AG04450 (cell line): ENCODE data around the gene SPEG. TPM values are rescaled to one million over a fixed set of nuclear protein-coding genes. Genes with fewer than 3 reads are reported as not detected.

Source experiments
- CTCF ChIA-PET: fragments of 300-600, 350-600 bp; formaldehyde crosslinking; extraction: SDS; loops from one replicate; lab custom pipeline; 2022; ENCODE audit warnings: antibody characterized with exemption, inconsistent platforms; lab: Charles Lee
- POLR2A ChIA-PET: fragments of 350-600 bp; formaldehyde crosslinking; extraction: SDS; loops from one replicate; lab custom pipeline; 2021; ENCODE audit warnings: antibody characterized with exemption, inconsistent platforms; lab: Yijun Ruan, JAX
- DNase-seq: peaks from one replicate; pipeline ENCODE4 v3.0.0-alpha.2; 2011; ENCODE audit warnings: low read depth, low spot score
- H3K27ac ChIP-seq: one replicate; pipeline ENCODE4 v1.5.1; 2012; ENCODE audit warnings: low read depth, low read length, control low read depth
- H3K27me3 ChIP-seq: one replicate; pipeline ENCODE4 v1.6.0; 2012; ENCODE audit warnings: low read length; ENCODE audit not compliant: control insufficient read depth, insufficient read depth
- H3K4me3 ChIP-seq: 2 replicates; pipeline ENCODE4 v1.5.1; 2011; ENCODE audit warnings: mild to moderate bottlenecking, low read depth, low read length, control low read depth
- H3K9me3 ChIP-seq: 2 replicates; pipeline ENCODE4 v1.5.1; 2012; ENCODE audit warnings: low read length; ENCODE audit not compliant: control insufficient read depth, insufficient read depth
- CTCF ChIP-seq: IDR thresholded peaks from 2 replicates; pipeline ENCODE4 v1.5.1; 2011; ENCODE audit warnings: low read depth, low read length, control low read depth, inconsistent platforms
- polyA plus RNA-seq: library from polyadenylated mRNA; depleted of rRNA; stranded (reverse); fragments of >200 nt; gene quantifications from 2 replicates; pipeline ENCODE4 v1.2.3, GENCODE V29; 2011

SPEG gene
- polyA plus RNA-seq, 1 experiment = 28.0 TPM

GRCh38 chr2:219491278-219491963 is 56.8 kb downstream of the SPEG start:
- Histone ChIP-seq H3K27ac (no peak overlapping the region), H3K27me3 (peaks cover 3% of the 10 kb centered on the region), H3K9me3 (no peaks in the 10 kb centered on the region; the same call in 1 of the 2 replicates), H3K4me3 (no peak overlapping the region)
- no peak for TF ChIP-seq CTCF
- ChIA-PET CTCF (interaction anchor here (1.0 to 5.6 kb wide), 4 partner anchors 15 to 88 kb away, joined by 3 to 26 read pairs (median 10); no protein-coding TSS in a partner anchor), POLR2A (interaction anchor here (0.5 kb wide), 1 partner anchor 20 kb away, joined by 5 read pairs; no protein-coding TSS in a partner anchor)
- no peak for DNase-seq

GRCh38 chr2:219492575-219492974 is 57.9 kb downstream of the SPEG start:
- Histone ChIP-seq H3K4me3 (no peak overlapping the region), H3K9me3 (no peaks in the 10 kb centered on the region; the same call in 1 of the 2 replicates), H3K27ac (no peak overlapping the region), H3K27me3 (peaks cover 3% of the 10 kb centered on the region)
- ChIA-PET POLR2A (no interaction called here), CTCF (interaction anchor here (1.1 to 6.1 kb wide), 4 partner anchors 16 to 36 kb away, joined by 3 to 168 read pairs (median 15); no protein-coding TSS in a partner anchor)
- no peak for TF ChIP-seq CTCF
- no peak for DNase-seq

GRCh38 chr2:219493086-219493485 is 58.4 kb downstream of the SPEG start:
- ChIA-PET CTCF (interaction anchor here (1.1 to 6.1 kb wide), 4 partner anchors 16 to 35 kb away, joined by 4 to 168 read pairs (median 32); no protein-coding TSS in a partner anchor), POLR2A (no interaction called here)
- no peak overlapping the region for H3K27ac ChIP-seq
- peaks cover 3% of the 10 kb centered on the region for H3K27me3 ChIP-seq
- no peak for TF ChIP-seq CTCF
- no peaks in the 10 kb centered on the region; the same call in 1 of the 2 replicates for H3K9me3 ChIP-seq
- no peak overlapping the region for H3K4me3 ChIP-seq
- no peak for DNase-seq

GRCh38 chr2:219494952-219495530 is 60.4 kb downstream of the SPEG start:
- H3K4me3 ChIP-seq = no peak overlapping the region
- CTCF ChIA-PET = interaction anchor here (0.6 to 6.1 kb wide), 30 partner anchors 10 to 392 kb away, joined by 3 to 168 read pairs (median 4); partner anchors contain the start of gene TMEM198
- peaks cover 3% of the 10 kb centered on the region for H3K27me3 ChIP-seq
- H3K27ac ChIP-seq = no peak overlapping the region
- POLR2A ChIA-PET = interaction anchor here (0.6 to 1.1 kb wide), 4 partner anchors 13 to 42 kb away, joined by 3 to 5 read pairs (median 4); no protein-coding TSS in a partner anchor
- no peak for DNase-seq
- no peak for TF ChIP-seq CTCF
- no peaks in the 10 kb centered on the region; the same call in 1 of the 2 replicates for H3K9me3 ChIP-seq
